ENCODE results near the gene FGD3. TPM values are rescaled to one million over a fixed set of nuclear protein-coding genes. Genes with fewer than 3 reads are reported as not detected.

The FGD3 gene
- total and polyA plus RNA-seq, 9 of the 15 experiments (the other 6 are each of a cell fraction or from before 2014, with no cell fraction given) = 0.07 to 1.3 (median 0.29) TPM

DNA sequence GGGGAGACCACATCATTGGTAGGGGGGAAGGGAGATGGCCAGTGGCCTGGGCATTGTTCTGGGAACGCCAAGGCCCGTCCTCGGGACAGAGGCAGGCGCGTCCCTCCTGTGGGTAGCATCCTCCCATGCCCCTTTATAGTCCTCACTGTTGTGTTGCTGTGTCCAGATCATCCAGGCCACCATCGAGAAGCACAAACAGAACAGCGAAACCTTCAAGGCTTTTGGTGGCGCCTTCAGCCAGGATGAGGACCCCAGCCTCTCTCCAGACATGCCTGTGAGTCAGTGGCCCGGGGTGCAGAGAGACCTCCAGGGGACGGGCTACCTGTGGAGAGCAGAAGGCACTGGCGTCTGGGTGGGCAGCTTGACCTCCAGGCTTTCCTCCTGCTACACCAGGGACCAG lies 72.8 kb downstream of the FGD3 start:
- in situ Hi-C loops (cut with MboI) = loop anchor here (25.0 kb wide), 1 partner anchor 292 kb away; no protein-coding TSS in a partner anchor
- H3K9me3 ChIP-seq (replicated peaks; ENCODE audit: control insufficient read depth, insufficient read depth, low read depth, low read length) = no peaks in the 10 kb centered on the region
- no peak overlapping the region for H3K9ac ChIP-seq (ENCODE audit: insufficient read depth in 1 of 2, low read depth in 2 of 2, low read length in 2 of 2)
- H3K4me3 ChIP-seq = no peak overlapping the region
- no peak overlapping the region for H3K4me2 ChIP-seq (ENCODE audit: insufficient read depth, low read length)
- 4% methylated on average over 11 of the region's 11 CpGs for WGBS (ENCODE audit: insufficient coverage, low coverage, missing lambda C conversion rate)
- no peaks in the 10 kb centered on the region for H3K4me1 ChIP-seq (replicated peaks in 1 of 2; ENCODE audit: control insufficient read depth in 2 of 2, insufficient read depth in 2 of 2, low read length in 2 of 2)
- peaks cover 10% of the 10 kb centered on the region; the same call in 1 of the 2 replicates for H4K20me1 ChIP-seq (replicated peaks; ENCODE audit: control insufficient read depth, insufficient read depth, low read length)
- no peak for DNase-seq (ENCODE audit: extremely low read depth in 1 of 4, low spot score in 3 of 4)
- no peak overlapping the region for H2AFZ ChIP-seq (ENCODE audit: low read depth, low read length)
- no peak for ATAC-seq
- no peak for TF ChIP-seq U2AF2 (optimal IDR thresholded peaks at IDR 0.05; ENCODE audit: low read depth, low read length)
- no peak for TF ChIP-seq MEF2A (IDR thresholded peaks at IDR 0.05; ENCODE audit: control insufficient read depth, low read depth, low read length)
- no peak for TF ChIP-seq ZC3H8 (IDR thresholded peaks at IDR 0.05)
- TF ChIP-seq CHD4 (IDR thresholded peaks at IDR 0.05; ENCODE audit: insufficient read depth, insufficient replicate concordance, low read depth, low read length, poor library complexity, severe bottlenecking) = no peak
- TF ChIP-seq ZNF444 (CRISPR knock-in tag; IDR thresholded peaks at IDR 0.05) = no peak
- TF ChIP-seq TCF7 (IDR thresholded peaks at IDR 0.05; ENCODE audit: borderline replicate concordance) = no peak
- no peak for TF ChIP-seq BCOR (IDR thresholded peaks at IDR 0.05)
- TF ChIP-seq, protein P1, sequence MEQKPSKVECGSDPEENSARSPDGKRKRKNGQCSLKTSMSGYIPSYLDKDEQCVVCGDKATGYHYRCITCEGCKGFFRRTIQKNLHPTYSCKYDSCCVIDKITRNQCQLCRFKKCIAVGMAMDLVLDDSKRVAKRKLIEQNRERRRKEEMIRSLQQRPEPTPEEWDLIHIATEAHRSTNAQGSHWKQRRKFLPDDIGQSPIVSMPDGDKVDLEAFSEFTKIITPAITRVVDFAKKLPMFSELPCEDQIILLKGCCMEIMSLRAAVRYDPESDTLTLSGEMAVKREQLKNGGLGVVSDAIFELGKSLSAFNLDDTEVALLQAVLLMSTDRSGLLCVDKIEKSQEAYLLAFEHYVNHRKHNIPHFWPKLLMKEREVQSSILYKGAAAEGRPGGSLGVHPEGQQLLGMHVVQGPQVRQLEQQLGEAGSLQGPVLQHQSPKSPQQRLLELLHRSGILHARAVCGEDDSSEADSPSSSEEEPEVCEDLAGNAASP (IDR thresholded peaks at IDR 0.05) = no peak
- TF ChIP-seq, protein P2, sequence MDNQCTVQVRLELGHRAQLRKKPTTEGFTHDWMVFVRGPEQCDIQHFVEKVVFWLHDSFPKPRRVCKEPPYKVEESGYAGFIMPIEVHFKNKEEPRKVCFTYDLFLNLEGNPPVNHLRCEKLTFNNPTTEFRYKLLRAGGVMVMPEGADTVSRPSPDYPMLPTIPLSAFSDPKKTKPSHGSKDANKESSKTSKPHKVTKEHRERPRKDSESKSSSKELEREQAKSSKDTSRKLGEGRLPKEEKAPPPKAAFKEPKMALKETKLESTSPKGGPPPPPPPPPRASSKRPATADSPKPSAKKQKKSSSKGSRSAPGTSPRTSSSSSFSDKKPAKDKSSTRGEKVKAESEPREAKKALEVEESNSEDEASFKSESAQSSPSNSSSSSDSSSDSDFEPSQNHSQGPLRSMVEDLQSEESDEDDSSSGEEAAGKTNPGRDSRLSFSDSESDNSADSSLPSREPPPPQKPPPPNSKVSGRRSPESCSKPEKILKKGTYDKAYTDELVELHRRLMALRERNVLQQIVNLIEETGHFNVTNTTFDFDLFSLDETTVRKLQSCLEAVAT (IDR thresholded peaks at IDR 0.05) = no peak
- TF ChIP-seq GABPB1 (CRISPR knock-in tag; IDR thresholded peaks at IDR 0.05) = no peak
- TF ChIP-seq ZNF431 (CRISPR knock-in tag; IDR thresholded peaks at IDR 0.05) = no peak
- TF ChIP-seq NFIC (IDR thresholded peaks at IDR 0.05) = no peak
- TF ChIP-seq TRIM28 (IDR thresholded peaks at IDR 0.05) = no peak
- no peak for TF ChIP-seq MXI1 (IDR thresholded peaks at IDR 0.05; ENCODE audit: low read depth, low read length)
- TF ChIP-seq, protein P3, sequence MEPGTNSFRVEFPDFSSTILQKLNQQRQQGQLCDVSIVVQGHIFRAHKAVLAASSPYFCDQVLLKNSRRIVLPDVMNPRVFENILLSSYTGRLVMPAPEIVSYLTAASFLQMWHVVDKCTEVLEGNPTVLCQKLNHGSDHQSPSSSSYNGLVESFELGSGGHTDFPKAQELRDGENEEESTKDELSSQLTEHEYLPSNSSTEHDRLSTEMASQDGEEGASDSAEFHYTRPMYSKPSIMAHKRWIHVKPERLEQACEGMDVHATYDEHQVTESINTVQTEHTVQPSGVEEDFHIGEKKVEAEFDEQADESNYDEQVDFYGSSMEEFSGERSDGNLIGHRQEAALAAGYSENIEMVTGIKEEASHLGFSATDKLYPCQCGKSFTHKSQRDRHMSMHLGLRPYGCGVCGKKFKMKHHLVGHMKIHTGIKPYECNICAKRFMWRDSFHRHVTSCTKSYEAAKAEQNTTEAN (CRISPR knock-in tag; IDR thresholded peaks at IDR 0.05) = no peak
- CTCF ChIA-PET (ENCODE audit: low intra/inter-chr PET ratio) = no interaction called here
- peaks cover 31 to 80% of the 10 kb centered on the region in 2 experiments; a peak in 4 of 5 replicates for H3K27me3 ChIP-seq (ENCODE audit: control insufficient read depth in 2 of 2, insufficient read depth in 2 of 2, low read length in 2 of 2)
- no peaks in the 10 kb centered on the region for H3K79me2 ChIP-seq (ENCODE audit: control insufficient read depth, insufficient read depth, low read length)
- POLR2A ChIA-PET = interaction anchor here (0.9 kb wide), 1 partner anchor 27 kb away, joined by 3 read pairs; no protein-coding TSS in a partner anchor
- no TSS peak for BruUV-seq (replicated peaks)
- H3K36me3 ChIP-seq (ENCODE audit: control insufficient read depth, insufficient read depth, low read length) = no peaks in the 10 kb centered on the region
- peaks cover 2% of the 10 kb centered on the region for H3K9me1 ChIP-seq (ENCODE audit: control insufficient read depth, insufficient read depth, low read length)
- no peak for FAIRE-seq
- H3K27ac ChIP-seq (ENCODE audit: extremely low read depth, low read depth, low read length) = no peak overlapping the region
- intact Hi-C loops (cut with micrococcal nuclease) = no loop called here

All from K562 (cell line).